ENCODE results near the gene TM7SF3. TPM values are rescaled to one million over a fixed set of nuclear protein-coding genes. Genes with fewer than 3 reads are reported as not detected.

Gene TM7SF3
- total RNA-seq, 2 experiments from 2014 or later, result 24.2 to 28.5 TPM

GRCh38 chr12:26997003-26997402 lies 17.2 kb downstream of the TM7SF3 start:
- Mint-ChIP-seq H3K4me1 (ENCODE audit: low read depth) (peaks cover 10% of the 10 kb centered on the region), H3K4me3 (no peak overlapping the region), H3K9me3 (no peaks in the 10 kb centered on the region), H3K27ac (no peak overlapping the region), H3K36me3 (peaks cover 15% of the 10 kb centered on the region), H3K27me3 (no peaks in the 10 kb centered on the region)
- POLR2A ChIA-PET, result no interaction called here
- DNase-seq, result no peak
- CTCF ChIA-PET, result no interaction called here
- intact Hi-C loops (cut with micrococcal nuclease), result no loop called here

GRCh38 chr12:26995706-26996105 lies 18.5 kb downstream of the TM7SF3 start:
- no peak for DNase-seq
- H3K27ac Mint-ChIP-seq, result no peak overlapping the region
- H3K4me1 Mint-ChIP-seq (ENCODE audit: low read depth), result peaks cover 1% of the 10 kb centered on the region
- intact Hi-C loops (cut with micrococcal nuclease), result no loop called here
- H3K36me3 Mint-ChIP-seq, result peaks cover 12% of the 10 kb centered on the region
- H3K27me3 Mint-ChIP-seq, result no peaks in the 10 kb centered on the region
- no peak overlapping the region for H3K4me3 Mint-ChIP-seq
- ChIA-PET CTCF (no interaction called here), POLR2A (no interaction called here)
- H3K9me3 Mint-ChIP-seq, result no peaks in the 10 kb centered on the region

- peaks cover 16% of the 10 kb centered on the region for H3K36me3 Mint-ChIP-seq
- POLR2A ChIA-PET, result no interaction called here
- no peak for DNase-seq
- no peaks in the 10 kb centered on the region for H3K27me3 Mint-ChIP-seq
- intact Hi-C loops (cut with micrococcal nuclease), result no loop called here
- no peaks in the 10 kb centered on the region for H3K4me1 Mint-ChIP-seq (ENCODE audit: low read depth)
- no peak overlapping the region for H3K4me3 Mint-ChIP-seq
- CTCF ChIA-PET, result no interaction called here
- H3K9me3 Mint-ChIP-seq, result no peaks in the 10 kb centered on the region
- no peak overlapping the region for H3K27ac Mint-ChIP-seq
Observed at GRCh38 chr12:26994109-26994508, 20.1 kb downstream of the TM7SF3 start.

- no peak overlapping the region for H3K4me3 Mint-ChIP-seq
- H3K36me3 Mint-ChIP-seq, result peaks cover 27% of the 10 kb centered on the region
- DNase-seq, result no peak
- no peak overlapping the region for H3K27ac Mint-ChIP-seq
- no peaks in the 10 kb centered on the region for H3K27me3 Mint-ChIP-seq
- H3K4me1 Mint-ChIP-seq (ENCODE audit: low read depth), result no peaks in the 10 kb centered on the region
- CTCF ChIA-PET, result no interaction called here
- POLR2A ChIA-PET, result interaction anchor here (0.9 kb wide), 1 partner anchor 17 kb away, joined by 3 read pairs; no protein-coding TSS in a partner anchor
- no peaks in the 10 kb centered on the region for H3K9me3 Mint-ChIP-seq
- intact Hi-C loops (cut with micrococcal nuclease), result no loop called here
Observed at GRCh38 chr12:26991826-26992225, 22.4 kb downstream of the TM7SF3 start.

- Mint-ChIP-seq H3K36me3 (peaks cover 32% of the 10 kb centered on the region), H3K27me3 (no peaks in the 10 kb centered on the region), H3K4me3 (no peak overlapping the region), H3K4me1 (ENCODE audit: low read depth) (no peaks in the 10 kb centered on the region), H3K27ac (no peak overlapping the region), H3K9me3 (no peaks in the 10 kb centered on the region)
- no peak for DNase-seq
- CTCF ChIA-PET, result no interaction called here
- intact Hi-C loops (cut with micrococcal nuclease), result no loop called here
- POLR2A ChIA-PET, result no interaction called here
Observed at GRCh38 chr12:26989873-26990272, 24.3 kb downstream of the TM7SF3 start.

- ChIA-PET POLR2A (no interaction called here), CTCF (interaction anchor here (0.5 kb wide), 1 partner anchor 70 kb away, joined by 3 read pairs; no protein-coding TSS in a partner anchor)
- Mint-ChIP-seq H3K27me3 (no peaks in the 10 kb centered on the region), H3K4me3 (no peak overlapping the region), H3K9me3 (no peaks in the 10 kb centered on the region), H3K36me3 (peaks cover 39% of the 10 kb centered on the region), H3K4me1 (ENCODE audit: low read depth) (peaks cover 5% of the 10 kb centered on the region), H3K27ac (no peak overlapping the region)
- DNase-seq, result no peak
- intact Hi-C loops (cut with micrococcal nuclease), result no loop called here
Observed at GRCh38 chr12:26988703-26989102, 25.5 kb downstream of the TM7SF3 start.

GRCh38 chr12:26987634-26988424 lies 26.4 kb downstream of the TM7SF3 start:
- intact Hi-C loops (cut with micrococcal nuclease), result no loop called here
- no peak for DNase-seq
- peaks cover 5% of the 10 kb centered on the region for H3K4me1 Mint-ChIP-seq (ENCODE audit: low read depth)
- no peak overlapping the region for H3K4me3 Mint-ChIP-seq
- H3K27me3 Mint-ChIP-seq, result no peaks in the 10 kb centered on the region
- H3K27ac Mint-ChIP-seq, result no peak overlapping the region
- ChIA-PET POLR2A (no interaction called here), CTCF (no interaction called here)
- no peaks in the 10 kb centered on the region for H3K9me3 Mint-ChIP-seq
- peaks cover 40% of the 10 kb centered on the region for H3K36me3 Mint-ChIP-seq

GRCh38 chr12:26982866-26983265 lies 31.3 kb downstream of the TM7SF3 start:
- H3K27me3 Mint-ChIP-seq, result no peaks in the 10 kb centered on the region
- peaks cover 41% of the 10 kb centered on the region for H3K36me3 Mint-ChIP-seq
- no peaks in the 10 kb centered on the region for H3K9me3 Mint-ChIP-seq
- no peak overlapping the region for H3K4me3 Mint-ChIP-seq
- H3K27ac Mint-ChIP-seq, result no peak overlapping the region
- intact Hi-C loops (cut with micrococcal nuclease), result no loop called here
- peaks cover 5% of the 10 kb centered on the region for H3K4me1 Mint-ChIP-seq (ENCODE audit: low read depth)
- CTCF ChIA-PET, result no interaction called here
- no peak for DNase-seq
- POLR2A ChIA-PET, result no interaction called here

GRCh38 chr12:26979733-26980132 lies 34.5 kb downstream of the TM7SF3 start:
- Mint-ChIP-seq H3K36me3 (peaks cover 30% of the 10 kb centered on the region), H3K27ac (no peak overlapping the region), H3K27me3 (no peaks in the 10 kb centered on the region), H3K4me1 (ENCODE audit: low read depth) (peaks cover 7% of the 10 kb centered on the region), H3K9me3 (no peaks in the 10 kb centered on the region), H3K4me3 (no peak overlapping the region)
- intact Hi-C loops (cut with micrococcal nuclease), result no loop called here
- DNase-seq, result no peak
- ChIA-PET POLR2A (no interaction called here), CTCF (no interaction called here)

GRCh38 chr12:26978801-26979200 lies 35.4 kb downstream of the TM7SF3 start:
- no peak for DNase-seq
- H3K36me3 Mint-ChIP-seq, result peaks cover 26% of the 10 kb centered on the region
- peaks cover 4% of the 10 kb centered on the region for H3K4me1 Mint-ChIP-seq (ENCODE audit: low read depth)
- H3K27ac Mint-ChIP-seq, result no peak overlapping the region
- ChIA-PET POLR2A (no interaction called here), CTCF (no interaction called here)
- intact Hi-C loops (cut with micrococcal nuclease), result no loop called here
- no peaks in the 10 kb centered on the region for H3K27me3 Mint-ChIP-seq
- H3K9me3 Mint-ChIP-seq, result no peaks in the 10 kb centered on the region
- H3K4me3 Mint-ChIP-seq, result no peak overlapping the region

GRCh38 chr12:26976687-26977086 lies 37.5 kb downstream of the TM7SF3 start:
- POLR2A ChIA-PET, result no interaction called here
- CTCF ChIA-PET, result interaction anchor here (0.6 to 1.3 kb wide), 2 partner anchors 40 to 42 kb away, joined by 4 read pairs; no protein-coding TSS in a partner anchor
- Mint-ChIP-seq H3K27ac (no peak overlapping the region), H3K9me3 (no peaks in the 10 kb centered on the region), H3K4me1 (ENCODE audit: low read depth) (peaks cover 9% of the 10 kb centered on the region), H3K4me3 (no peak overlapping the region), H3K36me3 (peaks cover 20% of the 10 kb centered on the region), H3K27me3 (no peaks in the 10 kb centered on the region)
- intact Hi-C loops (cut with micrococcal nuclease), result no loop called here
- no peak for DNase-seq

GRCh38 chr12:26971963-26972362 lies 42.2 kb downstream of the TM7SF3 start:
- H3K4me1 Mint-ChIP-seq (ENCODE audit: low read depth), result peaks cover 24% of the 10 kb centered on the region
- peak; percentile 85 for DNase-seq
- peaks cover 26% of the 10 kb centered on the region for H3K36me3 Mint-ChIP-seq
- no peaks in the 10 kb centered on the region for H3K27me3 Mint-ChIP-seq
- H3K9me3 Mint-ChIP-seq, result no peaks in the 10 kb centered on the region
- intact Hi-C loops (cut with micrococcal nuclease), result loop anchor here (1.0 kb wide), 2 partner anchors 34 to 42 kb away; partner anchors contain the start of genes FGFR1OP2 and TM7SF3
- H3K27ac Mint-ChIP-seq, result no peak overlapping the region
- ChIA-PET CTCF (interaction anchor here (0.6 to 2.1 kb wide), 8 partner anchors 9 to 407 kb away, joined by 3 to 5 read pairs (median 4); partner anchors contain the start of gene ITPR2), POLR2A (interaction anchor here (0.7 kb wide), 1 partner anchor 31 kb away, joined by 3 read pairs; no protein-coding TSS in a partner anchor)
- H3K4me3 Mint-ChIP-seq, result no peak overlapping the region

GRCh38 chr12:26970136-26970535 lies 44.0 kb downstream of the TM7SF3 start:
- H3K4me3 Mint-ChIP-seq, result no peak overlapping the region
- H3K9me3 Mint-ChIP-seq, result no peaks in the 10 kb centered on the region
- peaks cover 20% of the 10 kb centered on the region for H3K36me3 Mint-ChIP-seq
- ChIA-PET POLR2A (no interaction called here), CTCF (no interaction called here)
- no peak overlapping the region for H3K27ac Mint-ChIP-seq
- peaks cover 20% of the 10 kb centered on the region for H3K4me1 Mint-ChIP-seq (ENCODE audit: low read depth)
- no peak for DNase-seq
- intact Hi-C loops (cut with micrococcal nuclease), result no loop called here
- no peaks in the 10 kb centered on the region for H3K27me3 Mint-ChIP-seq
